ENCODE measurements around the gene COMMD8. TPM values are rescaled to one million over a fixed set of nuclear protein-coding genes. Genes with fewer than 3 reads are reported as not detected.
A peak's percentile ranks its signal among the peaks of the same experiment; 100 is the strongest.

The COMMD8 gene
- total RNA-seq, 1 experiment from 2014 or later: 24.7 TPM

DNA sequence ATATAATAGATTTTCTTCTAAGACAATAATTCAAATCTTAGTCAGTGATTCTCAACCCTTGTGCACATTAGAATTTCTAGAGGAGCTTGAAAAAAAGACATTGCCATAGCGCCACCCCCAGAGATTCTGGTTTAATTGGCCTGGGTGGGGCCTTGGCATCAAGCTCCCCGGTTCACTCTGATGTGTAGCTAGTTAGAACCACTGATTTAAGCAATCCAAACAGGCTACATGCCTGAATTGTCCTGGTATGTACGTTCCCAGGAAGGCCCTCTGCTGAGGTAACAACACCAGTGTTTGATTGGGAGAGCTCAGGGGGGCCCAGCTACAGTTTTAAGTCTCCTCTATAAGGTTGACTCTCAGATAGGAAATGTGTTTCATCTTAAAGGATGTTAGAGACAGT is 20.2 kb upstream of the COMMD8 start:
- no peaks in the 10 kb centered on the region for H3K36me3 ChIP-seq
- H3K4me3 ChIP-seq: no peak overlapping the region
- H3K27me3 ChIP-seq: no peaks in the 10 kb centered on the region
- DNase-seq: peak; percentile 4
- no peaks in the 10 kb centered on the region for H3K9me3 ChIP-seq

DNA sequence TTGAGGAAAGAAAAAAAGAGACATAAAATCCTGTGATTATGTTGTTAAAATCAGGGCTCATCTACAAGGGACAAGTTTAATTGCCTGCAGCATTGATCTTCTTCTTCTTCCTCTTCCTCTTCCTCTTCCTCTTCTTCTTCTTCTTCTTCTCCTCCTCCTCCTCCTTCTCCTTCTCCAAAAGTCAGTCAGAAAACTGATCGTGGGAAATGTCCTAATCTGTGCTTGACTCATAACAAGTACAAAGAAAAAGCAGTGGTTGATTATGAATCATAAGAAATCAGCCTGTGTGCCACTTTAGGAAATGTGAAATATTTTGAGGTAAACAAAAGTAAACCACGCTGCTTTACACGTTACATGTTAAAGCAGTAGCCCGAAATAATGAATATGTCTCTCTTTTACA is 18.8 kb upstream of the COMMD8 start:
- Histone ChIP-seq H3K27me3 (no peaks in the 10 kb centered on the region), H3K4me3 (no peak overlapping the region), H3K36me3 (no peaks in the 10 kb centered on the region), H3K9me3 (no peaks in the 10 kb centered on the region)
- no peak for DNase-seq

DNA sequence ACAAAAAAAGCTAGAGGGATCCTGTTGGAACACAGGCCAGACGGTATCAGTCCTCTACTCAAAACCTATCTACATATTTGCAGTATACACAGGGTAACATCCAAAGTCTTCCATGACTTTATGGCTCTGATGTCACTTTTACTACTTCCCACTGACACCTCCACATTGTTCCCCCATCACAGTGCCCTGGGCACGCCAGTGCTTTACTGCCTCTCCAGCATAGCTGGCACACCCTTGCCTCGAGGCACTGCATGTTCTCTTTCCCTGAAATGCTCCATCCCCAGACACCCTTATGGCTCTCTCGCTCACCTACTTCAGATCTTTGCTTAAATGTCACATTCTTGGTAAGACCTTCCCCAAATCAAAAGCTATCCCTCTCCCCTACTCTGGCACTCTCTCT is 15.3 kb upstream of the COMMD8 start:
- Histone ChIP-seq H3K9me3 (no peaks in the 10 kb centered on the region), H3K27me3 (no peaks in the 10 kb centered on the region), H3K36me3 (no peaks in the 10 kb centered on the region), H3K4me3 (no peak overlapping the region)
- DNase-seq: no peak

- Histone ChIP-seq H3K9me3 (no peaks in the 10 kb centered on the region), H3K27me3 (no peaks in the 10 kb centered on the region), H3K36me3 (no peaks in the 10 kb centered on the region), H3K4me3 (no peak overlapping the region)
- DNase-seq: no peak
Observed at GRCh38 chr4:47475411-47475810, 11.9 kb upstream of the COMMD8 start.

- Histone ChIP-seq H3K36me3 (no peaks in the 10 kb centered on the region), H3K4me3 (no peak overlapping the region), H3K9me3 (no peaks in the 10 kb centered on the region), H3K27me3 (no peaks in the 10 kb centered on the region)
- DNase-seq: no peak
Observed at GRCh38 chr4:47474799-47475198, 11.3 kb upstream of the COMMD8 start.

GRCh38 chr4:47473141-47473750 is 9.7 kb upstream of the COMMD8 start:
- no peaks in the 10 kb centered on the region for H3K9me3 ChIP-seq
- H3K36me3 ChIP-seq: no peaks in the 10 kb centered on the region
- no peaks in the 10 kb centered on the region for H3K27me3 ChIP-seq
- H3K4me3 ChIP-seq: no peak overlapping the region
- no peak for DNase-seq

DNA sequence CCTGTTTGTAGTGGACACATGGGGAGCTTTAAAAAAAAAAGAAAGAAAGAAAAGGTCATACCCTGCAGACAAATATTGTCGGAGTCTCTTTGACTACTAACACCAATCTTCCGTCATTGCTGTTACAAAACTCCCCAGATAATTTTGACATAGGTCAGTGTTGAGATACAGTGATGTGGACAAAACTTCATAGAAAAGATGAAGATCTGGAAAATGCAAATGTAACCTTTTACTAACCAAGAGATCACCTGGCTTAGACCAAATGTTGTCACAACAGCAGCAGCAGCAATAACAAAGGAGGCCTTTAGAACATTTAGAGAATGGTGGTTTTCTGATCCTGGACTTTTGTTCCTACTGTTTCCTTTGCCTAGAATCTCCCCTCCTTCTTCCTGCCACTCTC is 8.1 kb upstream of the COMMD8 start:
- DNase-seq: no peak
- Histone ChIP-seq H3K4me3 (no peak overlapping the region), H3K9me3 (no peaks in the 10 kb centered on the region), H3K27me3 (no peaks in the 10 kb centered on the region), H3K36me3 (no peaks in the 10 kb centered on the region)

- Histone ChIP-seq H3K27me3 (no peaks in the 10 kb centered on the region), H3K4me3 (no peak overlapping the region), H3K36me3 (no peaks in the 10 kb centered on the region), H3K9me3 (no peaks in the 10 kb centered on the region)
- DNase-seq: no peak
Observed at GRCh38 chr4:47471064-47471463, 7.6 kb upstream of the COMMD8 start.

GRCh38 chr4:47469951-47470350 is 6.4 kb upstream of the COMMD8 start:
- H3K27me3 ChIP-seq: no peaks in the 10 kb centered on the region
- H3K9me3 ChIP-seq: no peaks in the 10 kb centered on the region
- no peak overlapping the region for H3K4me3 ChIP-seq
- DNase-seq: no peak
- no peaks in the 10 kb centered on the region for H3K36me3 ChIP-seq

GRCh38 chr4:47468706-47469365 is 5.3 kb upstream of the COMMD8 start:
- no peak overlapping the region for H3K4me3 ChIP-seq
- H3K27me3 ChIP-seq: no peaks in the 10 kb centered on the region
- no peaks in the 10 kb centered on the region for H3K36me3 ChIP-seq
- no peaks in the 10 kb centered on the region for H3K9me3 ChIP-seq
- no peak for DNase-seq

DNA sequence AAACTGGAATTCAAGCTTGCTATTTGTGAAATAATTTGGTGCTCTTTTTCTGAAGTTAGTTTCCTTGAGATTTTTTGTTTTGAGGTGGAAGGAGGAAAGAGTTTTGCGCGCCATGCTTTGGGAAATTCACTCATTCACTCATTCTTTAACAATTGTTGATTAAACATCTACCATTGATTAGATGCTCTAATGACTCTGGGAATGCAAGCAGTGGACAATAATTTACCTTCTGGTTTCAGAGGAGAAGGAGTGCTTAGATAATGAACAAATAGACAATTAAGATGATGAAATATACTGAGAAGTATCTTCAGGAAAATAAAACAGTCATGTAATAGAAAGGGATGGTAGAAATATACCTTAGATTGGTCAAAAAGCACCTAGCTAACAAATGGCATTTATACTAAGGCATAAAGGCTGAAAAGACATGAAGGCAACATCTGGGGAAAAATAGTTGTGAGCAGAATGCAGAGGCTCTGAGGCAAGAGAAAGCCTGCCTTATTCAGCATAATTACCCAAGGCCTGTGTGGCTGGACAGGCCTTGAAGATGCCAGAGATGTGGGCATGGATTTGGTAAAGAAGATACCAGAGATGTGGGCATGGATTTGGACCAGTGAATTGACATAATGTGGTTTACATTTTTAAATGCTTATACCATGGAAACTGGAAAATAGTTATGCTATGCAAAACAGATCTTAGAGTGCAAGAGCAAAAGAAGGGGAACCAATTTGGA is 2.7 kb upstream of the COMMD8 start:
- Histone ChIP-seq H3K36me3 (no peaks in the 10 kb centered on the region), H3K27me3 (no peaks in the 10 kb centered on the region), H3K9me3 (no peaks in the 10 kb centered on the region), H3K4me3 (no peak overlapping the region)
- no peak for DNase-seq

DNA sequence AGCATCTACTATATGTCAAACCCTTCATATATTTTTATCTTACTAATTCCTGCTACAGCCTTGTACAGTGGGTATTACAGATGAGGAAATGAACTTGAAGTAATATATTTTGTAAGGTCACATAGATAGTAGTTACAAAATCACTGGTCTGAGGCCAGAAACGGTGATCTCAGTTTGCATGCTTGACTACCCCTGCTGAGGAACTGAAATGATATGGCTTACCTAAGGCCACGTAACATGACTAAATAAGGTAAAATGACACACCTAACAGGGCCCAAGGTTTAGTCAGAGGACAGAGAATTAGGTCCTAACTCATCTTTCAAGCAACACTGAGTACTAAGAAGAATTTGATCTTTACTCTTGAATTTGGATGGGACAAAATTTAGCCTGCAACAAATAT is 1.5 kb upstream of the COMMD8 start:
- Histone ChIP-seq H3K36me3 (no peaks in the 10 kb centered on the region), H3K9me3 (no peaks in the 10 kb centered on the region), H3K27me3 (no peaks in the 10 kb centered on the region), H3K4me3 (no peak overlapping the region)
- no peak for DNase-seq

DNA sequence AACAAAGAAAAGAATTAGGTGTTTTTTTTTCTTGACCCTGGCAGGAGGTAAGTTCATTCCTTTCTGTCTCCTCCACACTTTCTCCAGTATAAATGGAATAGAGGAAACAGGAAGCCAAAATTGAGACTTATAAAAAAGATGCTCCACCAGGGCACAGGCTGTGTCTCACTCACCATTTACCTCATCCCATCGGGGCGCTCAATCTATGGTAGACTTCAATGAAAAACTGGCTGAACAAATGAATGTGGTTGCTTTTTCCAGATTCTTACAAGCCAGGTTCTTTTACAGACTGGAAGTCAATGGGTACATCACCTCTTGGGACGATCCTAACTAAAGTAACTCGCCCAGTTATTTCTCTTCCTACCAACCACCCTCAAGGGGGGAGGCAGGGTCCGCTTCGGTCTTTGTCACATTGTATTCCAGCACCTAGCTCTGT is 685 bp downstream of the COMMD8 start:
- Histone ChIP-seq H3K27me3 (no peaks in the 10 kb centered on the region), H3K36me3 (no peaks in the 10 kb centered on the region)
- DNase-seq: no peak

DNA sequence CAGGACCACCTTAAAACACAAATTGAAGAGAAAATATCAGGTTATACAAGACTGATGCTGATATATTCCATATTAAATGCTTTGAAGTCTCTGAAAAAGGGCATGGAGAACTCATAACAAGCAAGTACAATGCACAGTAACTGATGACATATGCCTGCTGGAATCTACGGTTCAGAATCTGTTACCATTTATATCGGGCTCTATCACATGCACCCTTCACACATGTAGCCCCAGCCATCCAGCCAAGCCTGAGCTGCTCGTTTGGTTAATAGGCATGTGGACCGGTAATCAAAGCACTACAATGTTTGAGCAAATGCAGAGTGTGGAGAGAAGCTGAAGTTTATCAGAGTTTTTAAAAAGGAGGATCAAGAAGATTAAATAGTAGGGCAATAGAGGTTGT is 11.8 kb downstream of the COMMD8 start:
- Histone ChIP-seq H3K9me3 (no peaks in the 10 kb centered on the region), H3K36me3 (peaks cover 5% of the 10 kb centered on the region; the same call in 1 of the 2 replicates), H3K4me3 (no peak overlapping the region), H3K27me3 (no peaks in the 10 kb centered on the region)
- DNase-seq: no peak

More for the DNA sequence above, 685 bp downstream of the COMMD8 start:
- no peaks in the 10 kb centered on the region for H3K9me3 ChIP-seq
- peak overlapping the region; percentile 68 for H3K4me3 ChIP-seq

DNA sequence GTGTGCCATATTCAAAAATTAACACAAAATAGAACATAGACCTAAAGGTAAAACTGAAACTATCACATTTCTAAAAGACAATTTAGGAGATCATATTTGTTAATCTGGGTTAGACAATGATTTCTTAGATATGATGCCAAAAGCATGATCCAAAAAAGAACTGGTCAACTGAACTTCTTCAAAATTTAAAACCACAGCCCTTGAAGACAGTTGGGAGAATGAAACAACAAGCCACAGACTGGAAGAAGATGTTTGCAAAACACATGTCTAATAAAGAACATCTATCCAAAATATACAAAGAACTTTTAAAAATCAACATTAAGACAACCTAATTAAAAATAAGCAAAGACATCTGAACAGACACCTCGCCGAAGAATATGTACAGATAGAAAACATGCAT is 19.5 kb downstream of the COMMD8 start:
- Histone ChIP-seq H3K9me3 (no peaks in the 10 kb centered on the region), H3K36me3 (no peaks in the 10 kb centered on the region), H3K4me3 (no peak overlapping the region), H3K27me3 (no peaks in the 10 kb centered on the region)
- DNase-seq: no peak

GRCh38 chr4:47442980-47443379 is 20.5 kb downstream of the COMMD8 start:
- no peaks in the 10 kb centered on the region for H3K27me3 ChIP-seq
- no peak for DNase-seq
- no peaks in the 10 kb centered on the region for H3K9me3 ChIP-seq
- H3K36me3 ChIP-seq: no peaks in the 10 kb centered on the region
- no peak overlapping the region for H3K4me3 ChIP-seq

GRCh38 chr4:47434931-47435330 is 28.6 kb downstream of the COMMD8 start:
- DNase-seq: no peak
- Histone ChIP-seq H3K36me3 (no peaks in the 10 kb centered on the region), H3K4me3 (no peak overlapping the region), H3K9me3 (no peaks in the 10 kb centered on the region), H3K27me3 (no peaks in the 10 kb centered on the region)

DNA sequence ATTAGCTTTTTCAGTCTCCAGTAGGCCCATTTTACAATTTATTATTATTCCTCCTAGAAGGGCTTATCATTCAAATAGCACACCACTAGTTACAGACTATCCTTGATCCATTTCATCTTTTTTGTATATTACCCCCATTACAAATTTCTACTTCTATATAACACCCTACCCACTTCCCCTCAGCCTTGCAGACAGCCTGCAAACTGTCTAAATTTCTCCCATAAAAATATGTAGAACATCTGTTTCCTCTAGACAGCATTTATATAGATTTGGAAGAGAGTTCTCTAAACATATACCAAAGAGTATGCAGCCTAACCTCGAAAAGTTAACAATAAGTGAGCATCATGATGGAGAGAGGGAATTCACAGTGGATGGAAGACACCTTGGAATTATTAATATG is 30.8 kb downstream of the COMMD8 start:
- Histone ChIP-seq H3K36me3 (no peaks in the 10 kb centered on the region), H3K27me3 (no peaks in the 10 kb centered on the region), H3K9me3 (no peaks in the 10 kb centered on the region), H3K4me3 (no peak overlapping the region)
- no peak for DNase-seq
